Hypothalamus (tissue), 51 donors: ENCODE data around the gene JSRP1.
A peak's percentile ranks its signal among the peaks of the same experiment; 100 is the strongest.
"Not testable (repeated sequence)": the region's sequence is repeated elsewhere in the genome, so short reads cannot be mapped to it uniquely, and the experiment has no call there.

Source experiments
- DNase-seq, 51 donors: peaks; one replicate each; lab custom pipeline; 2025; lab: John Stamatoyannopoulos, UW

JSRP1 gene

GRCh38 chr19:2283835-2284507, 27.8 kb upstream of the JSRP1 start:
- no peak for DNase-seq

- DNase-seq = no peak
Observed at GRCh38 chr19:2282862-2283237, 26.6 kb upstream of the JSRP1 start.

DNA sequence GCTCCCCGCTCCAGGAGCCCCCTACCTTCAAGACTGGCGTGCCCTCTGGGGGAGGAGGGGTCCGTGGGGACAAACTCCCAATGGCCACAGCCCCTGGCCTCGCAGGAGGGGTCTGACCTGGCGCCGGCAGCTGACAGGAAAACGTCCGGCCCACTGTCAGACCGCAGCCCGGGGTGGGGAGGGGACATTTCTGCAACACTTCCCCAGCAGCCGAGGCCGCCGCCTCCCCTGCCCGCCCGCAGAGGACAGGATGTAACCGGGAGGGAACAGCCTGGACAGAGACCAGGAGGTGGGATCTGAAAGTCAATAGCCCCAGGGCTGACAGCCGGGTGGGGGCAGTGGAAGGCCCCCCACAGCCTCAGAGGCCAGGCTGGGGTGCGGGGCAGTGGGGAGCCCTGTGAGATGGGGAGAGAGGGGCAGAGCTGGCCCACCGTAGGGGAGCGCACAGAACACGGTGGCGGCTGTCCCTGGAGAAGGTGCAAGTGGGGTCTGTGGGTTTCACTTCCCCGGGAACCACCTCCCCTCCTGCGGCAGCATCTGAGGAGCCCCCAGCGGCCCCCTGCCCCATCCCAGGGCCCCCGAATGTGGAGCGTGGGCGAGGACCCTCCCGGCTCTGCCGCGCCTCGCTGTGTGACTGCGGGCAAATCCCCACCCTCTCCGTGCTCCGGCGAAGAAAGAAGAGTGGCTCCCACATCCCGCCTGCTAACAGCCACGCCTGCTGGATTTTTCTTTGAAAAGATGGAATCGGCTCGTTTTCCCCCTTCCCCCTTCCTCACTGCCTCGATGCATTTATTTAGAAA, 26.0 kb upstream of the JSRP1 start, which contains the start of gene PEAK3:
TSS of gene PEAK3 (minus strand) at position 114 of the 800 bp plus-strand sequence. CDS start 1,244 bp downstream, outside the sequence.
- DNase-seq = peak in 33 of 51 donors; percentile 19 to 65 (median 34)

GRCh38 chr19:2281265-2282061, 25.2 kb upstream of the JSRP1 start:
- DNase-seq = not testable (repeated sequence)

GRCh38 chr19:2280633-2281264, 24.5 kb upstream of the JSRP1 start:
- DNase-seq = no peak

- DNase-seq = no peak
Observed at GRCh38 chr19:2278459-2279158, 22.4 kb upstream of the JSRP1 start.

GRCh38 chr19:2277138-2277537, 20.9 kb upstream of the JSRP1 start:
- DNase-seq = no peak

- DNase-seq = no peak
Observed at GRCh38 chr19:2276429-2276986, 20.3 kb upstream of the JSRP1 start.

- peak in 3 of 51 donors; percentile 10 to 27 (median 21) for DNase-seq
Observed at GRCh38 chr19:2275588-2276428, 19.6 kb upstream of the JSRP1 start.

GRCh38 chr19:2274931-2275535, 18.8 kb upstream of the JSRP1 start:
- peak in 46 of 51 donors; percentile 15 to 78 (median 49) for DNase-seq

GRCh38 chr19:2274185-2274711, 18.0 kb upstream of the JSRP1 start:
- DNase-seq = no peak

DNA sequence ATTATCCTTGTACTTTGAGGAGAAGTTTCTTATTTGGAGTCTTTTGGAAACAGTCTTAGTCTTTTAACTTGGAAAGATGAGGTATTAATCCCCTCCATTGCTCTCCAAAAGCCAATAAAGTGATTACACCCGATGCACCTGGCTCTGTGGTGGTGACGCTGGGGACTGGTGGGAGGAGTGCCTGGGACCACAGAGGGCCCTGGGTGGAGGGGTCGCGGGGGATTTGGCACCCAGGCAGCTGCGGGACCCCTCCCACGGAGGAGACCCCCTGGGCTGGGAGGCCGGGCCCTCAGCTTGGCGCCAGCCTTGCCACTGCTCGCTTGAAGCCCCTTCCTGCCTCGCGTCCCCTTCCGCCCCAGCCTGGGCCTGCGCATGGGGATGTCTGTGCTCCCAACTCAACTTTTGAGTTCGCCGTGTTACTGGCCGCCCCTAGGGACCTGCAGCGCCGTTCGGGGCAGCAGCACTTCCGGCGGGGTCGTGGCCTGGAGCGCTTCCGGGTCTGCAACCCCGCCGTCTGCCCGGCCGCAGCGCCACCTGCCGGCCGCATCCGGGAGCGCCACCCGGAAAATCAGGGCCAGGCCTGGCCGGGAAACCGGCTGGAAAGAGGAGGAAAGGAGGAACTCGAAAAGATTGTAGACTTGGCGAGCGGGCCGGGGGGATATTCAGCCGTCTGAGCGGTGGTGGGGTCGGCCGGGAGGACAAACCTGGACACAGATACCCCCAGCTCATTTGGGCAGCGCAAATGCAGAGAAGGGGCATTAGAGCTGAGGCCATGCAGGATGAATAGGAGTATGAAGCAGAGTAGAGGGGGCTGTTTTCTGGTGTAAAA, 17.4 kb upstream of the JSRP1 start:
- peak in 44 of 51 donors; percentile 9 to 79 (median 38) for DNase-seq

GRCh38 chr19:2271234-2272103, 15.3 kb upstream of the JSRP1 start:
- DNase-seq = peak in 1 of 51 donors; percentile 14

- peak in 50 of 51 donors; percentile 13 to 83 (median 60) for DNase-seq
Observed at GRCh38 chr19:2270423-2271233, 14.4 kb upstream of the JSRP1 start.

GRCh38 chr19:2270157-2270422, 13.9 kb upstream of the JSRP1 start:
- peak in 5 of 51 donors; percentile 13 to 50 (median 32) for DNase-seq
